ENCODE results near the gene RWDD3.

Gene RWDD3

GRCh38 chr1:95284420-95284819 is 50.4 kb downstream of the RWDD3 start:
- Histone ChIP-seq H3K9me3 (ENCODE audit: control insufficient read depth, insufficient read depth, low read length) (no peaks in the 10 kb centered on the region), H3K9ac (ENCODE audit: low read depth, low read length) (no peak overlapping the region), H3K4me1 (ENCODE audit: insufficient read depth, low read length) (peaks cover 3% of the 10 kb centered on the region; the same call in 1 of the 2 replicates), H3K36me3 (ENCODE audit: insufficient read depth, low read length) (no peaks in the 10 kb centered on the region)

GRCh38 chr1:95286479-95286878 is 52.5 kb downstream of the RWDD3 start:
- Histone ChIP-seq H3K9ac (ENCODE audit: low read depth, low read length) (no peak overlapping the region), H3K36me3 (ENCODE audit: insufficient read depth, low read length) (no peaks in the 10 kb centered on the region), H3K9me3 (ENCODE audit: control insufficient read depth, insufficient read depth, low read length) (no peaks in the 10 kb centered on the region), H3K4me1 (ENCODE audit: insufficient read depth, low read length) (peaks cover 3% of the 10 kb centered on the region; the same call in 1 of the 2 replicates)

GRCh38 chr1:95287081-95287480 is 53.1 kb downstream of the RWDD3 start:
- Histone ChIP-seq H3K36me3 (ENCODE audit: insufficient read depth, low read length) (no peaks in the 10 kb centered on the region), H3K9me3 (ENCODE audit: control insufficient read depth, insufficient read depth, low read length) (no peaks in the 10 kb centered on the region), H3K4me1 (ENCODE audit: insufficient read depth, low read length) (peaks cover 3% of the 10 kb centered on the region; the same call in 1 of the 2 replicates), H3K9ac (ENCODE audit: low read depth, low read length) (no peak overlapping the region)

GRCh38 chr1:95287825-95288224 is 53.8 kb downstream of the RWDD3 start:
- Histone ChIP-seq H3K9me3 (ENCODE audit: control insufficient read depth, insufficient read depth, low read length) (no peaks in the 10 kb centered on the region), H3K9ac (ENCODE audit: low read depth, low read length) (no peak overlapping the region), H3K36me3 (ENCODE audit: insufficient read depth, low read length) (no peaks in the 10 kb centered on the region), H3K4me1 (ENCODE audit: insufficient read depth, low read length) (no peaks in the 10 kb centered on the region; the same call in 1 of the 2 replicates)
